Left lung (tissue), 10 donors: ENCODE data around the gene CWC27. TPM values are rescaled to one million over a fixed set of nuclear protein-coding genes. Genes with fewer than 3 reads are reported as not detected.

Source experiments
- ATAC-seq: fragments of 200-7000 bp; cut with Tn5 transposase; one replicate; pipeline ENCODE4 v1.9.1; 2020; ENCODE audit warnings: moderate library complexity
- DNase-seq, 4 donors: peaks; one replicate each; pipeline ENCODE4 v3.0.0-alpha.2; 2013 to 2020
- H3K27ac ChIP-seq, 2 donors: fragments of 200-600 bp; sonication (generic) in 1 of 2; one replicate each; pipeline versions ENCODE4 v1.5.0 to v1.8.0; 2020 to 2021
- H3K27me3 ChIP-seq, 2 donors: fragments of 200-600 bp; sonication (generic) in 1 of 2; one replicate each; pipeline versions ENCODE4 v1.5.0 to v1.8.0; 2020 to 2021
- H3K36me3 ChIP-seq, 2 donors: fragments of 200-600 bp; sonication (generic) in 1 of 2; one replicate each; pipeline versions ENCODE4 v1.5.0 to v1.8.0; 2020 to 2021
- H3K4me1 ChIP-seq, 2 donors: fragments of 200-600 bp; one replicate each; pipeline ENCODE4 v1.8.0; 2021
- H3K4me3 ChIP-seq, 2 donors: fragments of 200-600 bp; sonication (generic) in 1 of 2; one replicate each; pipeline versions ENCODE4 v1.5.0 to v1.8.0; 2020 to 2021; ENCODE audit warnings: mild to moderate bottlenecking in 1 of 2
- H3K9me3 ChIP-seq, 2 donors: fragments of 200-600 bp; sonication (generic) in 1 of 2; one replicate each; pipeline versions ENCODE4 v1.5.0 to v1.8.0; 2020 to 2021
- intact Hi-C, 2 donors: fragments of 100-400 bp; cut with DNase I; formaldehyde crosslinking; loops; one replicate each; pipeline versions ENCODE4 v1.11.2 to v1.14.2; 2022
- polyA plus RNA-seq, 6 donors: library from polyadenylated mRNA; unstranded; fragments of 120-200 nt; gene quantifications; one replicate each; pipeline ENCODE4 v1.2.1, GENCODE V29; 2013; ENCODE audit not compliant: insufficient read length in 6 of 6
- total RNA-seq, 2 donors: library from RNA; stranded (reverse); fragmentation: NEBNext Ultra II Directional; extraction: Animal tissue kit (Norgen Biotek cat#: 25700); gene quantifications; one replicate each; pipeline ENCODE4 v1.2.1, GENCODE V29; 2021
- TF ChIP-seq, protein P1 (sequence below), 2 donors: fragments of 200-600 bp; sonication (generic) in 1 of 2; IDR thresholded peaks; one replicate each; pipeline versions ENCODE4 v1.5.0 to v1.8.0; 2021; ENCODE audit warnings: antibody characterized with exemption in 2 of 2
- donor health status: DM: no; HTN: yes; CAD: no.
- donor health status: DM: no; HTN: no; CAD: no.

Gene CWC27
- total and polyA plus RNA-seq, 8 donors, result 14.3 to 45.4 (median 36.3) TPM

- intact Hi-C loops, result no loop called here
- DNase-seq, result no peak
- no peak for ATAC-seq
These were observed 200.8 kb downstream of the CWC27 start for GRCh38 chr5:64969578-64969977.

GRCh38 chr5:64971513-64971912, 202.8 kb downstream of the CWC27 start:
- Histone ChIP-seq H3K27ac (no peak overlapping the region), H3K9me3 (no peaks in the 10 kb centered on the region), H3K36me3 (peaks cover 0 to 10% of the 10 kb centered on the region in 2 donors), H3K4me3 (no peak overlapping the region), H3K27me3 (no peaks in the 10 kb centered on the region), H3K4me1 (no peaks in the 10 kb centered on the region)
- intact Hi-C loops, result no loop called here
- TF ChIP-seq, protein P1, sequence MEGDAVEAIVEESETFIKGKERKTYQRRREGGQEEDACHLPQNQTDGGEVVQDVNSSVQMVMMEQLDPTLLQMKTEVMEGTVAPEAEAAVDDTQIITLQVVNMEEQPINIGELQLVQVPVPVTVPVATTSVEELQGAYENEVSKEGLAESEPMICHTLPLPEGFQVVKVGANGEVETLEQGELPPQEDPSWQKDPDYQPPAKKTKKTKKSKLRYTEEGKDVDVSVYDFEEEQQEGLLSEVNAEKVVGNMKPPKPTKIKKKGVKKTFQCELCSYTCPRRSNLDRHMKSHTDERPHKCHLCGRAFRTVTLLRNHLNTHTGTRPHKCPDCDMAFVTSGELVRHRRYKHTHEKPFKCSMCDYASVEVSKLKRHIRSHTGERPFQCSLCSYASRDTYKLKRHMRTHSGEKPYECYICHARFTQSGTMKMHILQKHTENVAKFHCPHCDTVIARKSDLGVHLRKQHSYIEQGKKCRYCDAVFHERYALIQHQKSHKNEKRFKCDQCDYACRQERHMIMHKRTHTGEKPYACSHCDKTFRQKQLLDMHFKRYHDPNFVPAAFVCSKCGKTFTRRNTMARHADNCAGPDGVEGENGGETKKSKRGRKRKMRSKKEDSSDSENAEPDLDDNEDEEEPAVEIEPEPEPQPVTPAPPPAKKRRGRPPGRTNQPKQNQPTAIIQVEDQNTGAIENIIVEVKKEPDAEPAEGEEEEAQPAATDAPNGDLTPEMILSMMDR (IDR thresholded peaks at IDR 0.05), result no peak
- ATAC-seq, result no peak
- no peak for DNase-seq

More at GRCh38 chr5:64969578-64969977, 200.8 kb downstream of the CWC27 start:
- Histone ChIP-seq H3K27me3 (no peaks in the 10 kb centered on the region), H3K36me3 (peaks cover 0 to 10% of the 10 kb centered on the region in 2 donors), H3K4me3 (no peak overlapping the region), H3K27ac (no peak overlapping the region), H3K4me1 (no peaks in the 10 kb centered on the region), H3K9me3 (no peaks in the 10 kb centered on the region)
- TF ChIP-seq, protein P1 (IDR thresholded peaks at IDR 0.05), result no peak

DNA sequence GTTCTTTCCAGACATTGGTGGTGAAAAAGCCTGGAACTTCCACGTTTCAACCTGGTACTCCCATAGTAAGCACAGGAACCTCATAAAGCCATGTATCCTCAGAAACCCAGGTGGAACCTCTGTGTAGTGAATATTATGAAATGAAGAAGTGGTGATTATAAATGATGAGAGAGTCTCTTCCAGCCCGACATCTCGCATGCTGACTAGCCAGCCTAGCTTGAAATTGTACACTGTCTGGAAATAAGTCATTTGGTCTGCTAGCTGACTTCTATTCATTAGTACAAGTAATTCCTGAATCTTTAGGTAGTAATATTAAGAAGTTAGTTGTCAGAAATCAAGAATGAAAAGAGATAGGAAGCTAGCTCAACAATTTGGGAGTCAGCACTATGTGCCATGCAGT, 203.3 kb downstream of the CWC27 start:
- Histone ChIP-seq H3K27ac (no peak overlapping the region), H3K4me3 (no peak overlapping the region), H3K36me3 (peaks cover 0 to 10% of the 10 kb centered on the region in 2 donors), H3K27me3 (no peaks in the 10 kb centered on the region), H3K4me1 (no peaks in the 10 kb centered on the region), H3K9me3 (no peaks in the 10 kb centered on the region)
- DNase-seq (no peak), ATAC-seq (no peak)
- TF ChIP-seq, protein P1 (IDR thresholded peaks at IDR 0.05), result no peak
- intact Hi-C loops, result no loop called here

DNA sequence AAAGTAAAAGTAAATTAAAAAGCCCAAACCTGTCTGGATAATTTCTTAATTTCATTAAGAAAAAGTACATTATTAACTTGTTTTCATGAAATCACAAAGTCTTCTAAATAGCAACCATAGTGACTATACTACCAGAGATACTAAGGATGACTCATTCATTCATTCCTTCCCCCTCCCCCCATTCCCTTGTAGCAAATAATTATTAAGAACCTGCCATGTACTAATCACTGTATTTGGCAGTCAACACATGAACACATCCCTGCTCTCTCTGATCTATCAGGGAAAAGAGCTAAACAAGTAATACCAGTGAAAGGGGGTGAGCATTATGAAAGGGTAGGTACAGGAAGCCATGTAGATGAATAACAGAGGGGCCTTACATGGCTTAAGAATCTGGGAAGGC, 203.9 kb downstream of the CWC27 start:
- Histone ChIP-seq H3K36me3 (peaks cover 0 to 10% of the 10 kb centered on the region in 2 donors), H3K27ac (peak overlapping the region in 1 of 2 donors; percentile 30), H3K4me1 (no peaks in the 10 kb centered on the region), H3K4me3 (no peak overlapping the region), H3K9me3 (no peaks in the 10 kb centered on the region), H3K27me3 (no peaks in the 10 kb centered on the region)
- intact Hi-C loops, result no loop called here
- TF ChIP-seq, protein P1 (IDR thresholded peaks at IDR 0.05), result no peak
- ATAC-seq (no peak), DNase-seq (no peak)

GRCh38 chr5:64973215-64973614, 204.5 kb downstream of the CWC27 start:
- H3K4me3 ChIP-seq, result no peak overlapping the region
- TF ChIP-seq, protein P1 (IDR thresholded peaks at IDR 0.05), result no peak
- H3K36me3 ChIP-seq, result peaks cover 0 to 10% of the 10 kb centered on the region in 2 donors
- intact Hi-C loops, result no loop called here
- H3K9me3 ChIP-seq, result no peaks in the 10 kb centered on the region
- DNase-seq, result no peak
- H3K4me1 ChIP-seq, result no peaks in the 10 kb centered on the region
- H3K27ac ChIP-seq, result peak overlapping the region in 1 of 2 donors; percentile 30
- ATAC-seq, result no peak
- no peaks in the 10 kb centered on the region for H3K27me3 ChIP-seq
